Measurements from ENCODE around the gene CHAT. TPM values are rescaled to one million over a fixed set of nuclear protein-coding genes. Genes with fewer than 3 reads are reported as not detected.

CHAT gene
- not detected for total RNA-seq
- long read RNA-seq = 0 reads

GRCh38 chr10:49613882-49614241 lies at the start of gene CHAT:
TSS of gene CHAT (plus strand) at chr10:49614037. CDS start at chr10:49614190, 153 bp downstream.
- Histone ChIP-seq H3K9me3 (no peaks in the 10 kb centered on the region), H3K36me3 (no peaks in the 10 kb centered on the region), H3K27me3 (ENCODE audit: low read depth) (peaks cover 91% of the 10 kb centered on the region), H3K4me3 (no peak within 1 kb of the TSS), H3K4me1 (peaks cover 9% of the 10 kb centered on the region), H3K27ac (no peak within 1 kb of the TSS)
- ATAC-seq = no peak
- TF ChIP-seq, protein P1, sequence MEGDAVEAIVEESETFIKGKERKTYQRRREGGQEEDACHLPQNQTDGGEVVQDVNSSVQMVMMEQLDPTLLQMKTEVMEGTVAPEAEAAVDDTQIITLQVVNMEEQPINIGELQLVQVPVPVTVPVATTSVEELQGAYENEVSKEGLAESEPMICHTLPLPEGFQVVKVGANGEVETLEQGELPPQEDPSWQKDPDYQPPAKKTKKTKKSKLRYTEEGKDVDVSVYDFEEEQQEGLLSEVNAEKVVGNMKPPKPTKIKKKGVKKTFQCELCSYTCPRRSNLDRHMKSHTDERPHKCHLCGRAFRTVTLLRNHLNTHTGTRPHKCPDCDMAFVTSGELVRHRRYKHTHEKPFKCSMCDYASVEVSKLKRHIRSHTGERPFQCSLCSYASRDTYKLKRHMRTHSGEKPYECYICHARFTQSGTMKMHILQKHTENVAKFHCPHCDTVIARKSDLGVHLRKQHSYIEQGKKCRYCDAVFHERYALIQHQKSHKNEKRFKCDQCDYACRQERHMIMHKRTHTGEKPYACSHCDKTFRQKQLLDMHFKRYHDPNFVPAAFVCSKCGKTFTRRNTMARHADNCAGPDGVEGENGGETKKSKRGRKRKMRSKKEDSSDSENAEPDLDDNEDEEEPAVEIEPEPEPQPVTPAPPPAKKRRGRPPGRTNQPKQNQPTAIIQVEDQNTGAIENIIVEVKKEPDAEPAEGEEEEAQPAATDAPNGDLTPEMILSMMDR (IDR thresholded peaks at IDR 0.05) = no peak
- intact Hi-C loops (cut with DNase I) = no loop called here
- no peak for DNase-seq

GRCh38 chr10:49564461-49565009 lies 49.3 kb upstream of the CHAT start:
- TF ChIP-seq, protein P1 (IDR thresholded peaks at IDR 0.05) = no peak
- no peaks in the 10 kb centered on the region for H3K9me3 ChIP-seq
- ATAC-seq = peak in 1 of 2 donors; percentile 35
- intact Hi-C loops (cut with DNase I) = no loop called here
- no peaks in the 10 kb centered on the region for H3K36me3 ChIP-seq
- no peak for DNase-seq
- peaks cover 14% of the 10 kb centered on the region for H3K27me3 ChIP-seq (ENCODE audit: low read depth)
- H3K27ac ChIP-seq = no peak overlapping the region
- H3K4me3 ChIP-seq = no peak overlapping the region
- no peaks in the 10 kb centered on the region for H3K4me1 ChIP-seq

DNA sequence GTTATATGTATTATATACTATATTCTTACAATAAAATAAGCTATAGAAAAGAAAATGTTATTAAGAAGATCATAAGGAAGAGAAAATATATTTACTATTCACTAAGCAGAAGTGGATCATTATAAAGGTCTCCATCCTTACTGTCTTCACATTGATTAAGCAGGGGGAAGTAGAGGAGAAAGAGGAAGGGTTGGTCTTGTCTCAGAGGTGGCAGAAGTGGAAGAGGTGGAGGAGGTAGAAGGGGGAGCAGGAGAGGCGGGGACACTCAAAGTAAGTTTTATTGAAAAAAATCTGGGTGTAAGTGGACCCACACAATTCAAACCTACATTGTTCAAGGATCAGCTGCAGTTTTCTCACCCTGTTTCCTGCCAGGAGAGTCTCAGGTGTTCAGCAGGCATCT lies 46.0 kb upstream of the CHAT start:
- H3K36me3 ChIP-seq = no peaks in the 10 kb centered on the region
- intact Hi-C loops (cut with DNase I) = no loop called here
- ATAC-seq = no peak
- H3K4me1 ChIP-seq = no peaks in the 10 kb centered on the region
- TF ChIP-seq, protein P1 (IDR thresholded peaks at IDR 0.05) = no peak
- peaks cover 3% of the 10 kb centered on the region for H3K27me3 ChIP-seq (ENCODE audit: low read depth)
- no peak for DNase-seq
- H3K9me3 ChIP-seq = no peaks in the 10 kb centered on the region
- no peak overlapping the region for H3K4me3 ChIP-seq
- H3K27ac ChIP-seq = no peak overlapping the region

GRCh38 chr10:49568235-49568634 lies 45.6 kb upstream of the CHAT start:
- Histone ChIP-seq H3K27me3 (ENCODE audit: low read depth) (no peaks in the 10 kb centered on the region), H3K9me3 (no peaks in the 10 kb centered on the region), H3K36me3 (no peaks in the 10 kb centered on the region), H3K4me1 (no peaks in the 10 kb centered on the region), H3K27ac (no peak overlapping the region), H3K4me3 (no peak overlapping the region)
- DNase-seq = no peak
- intact Hi-C loops (cut with DNase I) = no loop called here
- TF ChIP-seq, protein P1 (IDR thresholded peaks at IDR 0.05) = no peak
- no peak for ATAC-seq

DNA sequence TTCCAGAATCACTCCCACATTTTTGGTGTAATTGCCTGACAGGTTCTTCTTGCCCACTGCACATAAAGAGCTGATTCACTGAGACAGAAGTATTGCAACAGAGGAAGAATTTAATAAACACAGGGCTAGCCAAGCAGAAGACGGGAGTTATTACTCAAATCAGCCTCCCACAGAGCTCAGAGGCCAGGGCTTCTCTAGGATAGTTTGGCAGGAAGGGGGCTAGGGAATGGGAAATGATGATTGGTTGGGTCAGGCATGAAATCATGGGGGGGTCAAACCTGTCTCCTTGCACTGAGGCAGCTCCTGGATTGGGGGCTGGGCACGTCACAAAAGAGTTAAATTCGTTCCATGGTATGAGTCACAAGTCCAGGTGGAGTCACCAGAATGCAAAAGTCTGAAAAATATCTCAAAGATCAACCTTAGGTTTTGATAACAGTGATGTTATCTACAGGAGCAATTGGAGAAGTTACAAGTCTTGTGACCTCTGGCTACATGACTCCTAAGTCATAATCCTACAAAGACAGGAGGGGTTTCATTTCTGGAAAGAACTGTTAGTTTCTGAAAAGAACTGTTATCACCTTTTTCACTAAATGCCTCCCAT lies 44.7 kb upstream of the CHAT start:
- Histone ChIP-seq H3K27me3 (ENCODE audit: low read depth) (no peaks in the 10 kb centered on the region), H3K4me3 (no peak overlapping the region), H3K27ac (no peak overlapping the region), H3K36me3 (no peaks in the 10 kb centered on the region), H3K4me1 (no peaks in the 10 kb centered on the region), H3K9me3 (no peaks in the 10 kb centered on the region)
- TF ChIP-seq, protein P1 (IDR thresholded peaks at IDR 0.05) = no peak
- DNase-seq (no peak), ATAC-seq (peak in 1 of 2 donors; percentile 34)
- intact Hi-C loops (cut with DNase I) = no loop called here
